HG03097 (cell line): Measurements from ENCODE around the gene FAM181A.

ENCODE experiments used
- ATAC-seq: cut with Tn5 transposase; IDR thresholded peaks from one replicate; pipeline ENCODE4 v1.9.1; 2021; ENCODE audit not compliant: unreplicated experiment, low FRiP score

FAM181A gene

DNA sequence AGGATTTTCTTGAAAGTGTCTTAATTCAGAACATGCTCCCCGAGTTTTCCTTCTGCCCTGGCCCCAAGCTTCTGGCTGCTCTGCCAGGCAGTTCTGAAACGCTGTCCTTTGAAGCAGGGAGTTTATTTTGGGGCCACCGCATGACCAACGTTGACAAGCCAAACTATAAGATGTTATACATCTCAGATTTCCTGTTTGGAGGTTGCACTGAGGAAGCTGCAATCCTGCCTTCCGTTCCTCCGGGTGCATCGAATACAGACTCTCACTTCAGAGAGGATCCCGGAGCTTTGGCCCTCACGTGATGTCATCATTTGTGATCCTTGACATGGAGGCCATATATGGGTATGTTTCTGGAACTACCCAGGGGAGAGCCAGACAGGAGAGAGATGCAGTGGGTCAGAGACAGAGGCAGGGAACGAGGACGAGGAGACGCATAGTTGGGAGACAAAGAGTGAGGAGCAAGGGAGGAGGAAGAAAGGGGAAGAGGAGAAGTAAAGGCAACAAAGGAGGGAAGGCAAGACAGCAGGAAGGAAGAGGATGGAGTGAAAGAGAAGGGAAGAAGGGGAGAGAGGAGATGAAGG is 49.4 kb downstream of the FAM181A start, which contains the start of gene ASB2:
ASB2 (minus strand) TSS at position 94 of the 581 bp plus-strand sequence. CDS start 12,031 bp downstream, outside the sequence.
- no peak for ATAC-seq

DNA sequence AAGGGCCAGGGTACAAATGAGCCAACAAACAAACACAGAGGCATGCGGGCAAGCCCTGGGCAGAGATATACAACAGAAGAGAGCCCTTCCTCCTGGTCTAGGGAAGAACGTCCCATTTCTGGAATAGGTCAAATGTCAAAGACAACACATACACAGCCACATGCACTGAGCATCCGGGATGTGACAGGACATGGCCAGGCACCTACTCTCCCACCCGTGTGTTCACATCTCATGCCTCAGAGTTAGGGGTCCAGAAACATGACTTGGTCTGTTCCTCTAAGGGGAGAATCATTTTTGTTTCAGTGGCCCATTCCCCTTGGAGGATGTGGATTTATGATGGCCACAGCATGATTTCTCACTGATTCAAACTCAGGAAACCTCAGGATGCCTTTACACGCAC is 50.0 kb downstream of the FAM181A start:
- ATAC-seq = no peak

DNA sequence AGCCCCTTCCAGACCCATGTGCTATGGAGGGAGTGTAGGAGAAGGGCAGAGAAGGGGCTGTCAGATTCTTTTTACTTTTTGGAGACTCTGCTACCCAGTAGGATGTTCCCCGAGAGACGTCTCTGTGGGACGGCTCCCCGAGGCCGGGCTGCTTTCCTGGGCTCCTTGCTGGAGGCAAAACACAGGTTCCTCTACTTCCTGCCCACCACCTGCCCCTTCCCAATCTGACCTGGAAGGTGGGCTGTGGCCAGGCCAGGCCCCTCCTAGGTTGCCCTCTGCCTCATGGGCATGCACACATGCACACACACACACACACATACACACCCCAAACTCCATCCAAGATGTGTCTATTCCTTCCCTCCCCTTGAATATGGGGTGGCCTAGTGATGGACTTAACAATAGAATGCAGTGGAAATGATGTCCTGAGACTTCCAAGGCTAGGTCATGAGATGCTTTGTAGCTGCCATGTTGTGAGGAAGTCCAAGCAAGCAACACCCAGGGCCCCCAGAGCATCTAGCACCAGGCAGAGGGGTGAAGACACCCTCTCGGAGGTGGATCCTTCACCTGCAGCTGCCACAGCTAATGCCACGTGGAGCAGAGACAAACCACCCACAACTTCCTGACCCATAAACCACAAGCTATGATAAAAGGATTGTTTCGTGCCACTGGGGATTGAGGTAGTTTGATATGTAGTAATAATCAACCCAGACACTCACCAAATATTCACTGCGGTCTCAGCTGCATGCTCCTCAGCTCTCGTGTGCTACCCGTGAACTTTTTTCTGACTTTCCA is 50.8 kb downstream of the FAM181A start:
- peak; percentile 68 for ATAC-seq

DNA sequence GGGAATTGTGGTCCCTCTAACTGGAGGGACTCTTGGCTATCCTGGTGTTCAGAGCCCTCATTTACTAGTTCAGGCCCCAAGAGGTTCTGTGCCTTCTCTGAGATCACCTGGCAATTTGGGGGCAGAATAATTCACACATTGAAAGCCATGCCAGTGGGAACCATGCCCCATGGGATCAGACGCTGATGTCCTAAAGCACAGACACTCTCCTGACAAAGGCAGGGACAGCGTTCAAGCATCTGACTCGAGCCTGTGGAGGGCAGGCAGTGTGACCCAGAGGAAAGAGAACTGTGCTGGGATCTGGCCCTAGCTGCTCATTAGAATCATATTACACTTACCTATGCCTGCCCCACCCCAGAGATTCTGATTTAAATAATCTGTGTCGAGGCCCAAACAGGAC is 51.6 kb downstream of the FAM181A start:
- ATAC-seq = no peak
